Measurements from ENCODE around the gene PBX3. TPM values are rescaled to one million over a fixed set of nuclear protein-coding genes. Genes with fewer than 3 reads are reported as not detected.
A peak's percentile ranks its signal among the peaks of the same experiment; 100 is the strongest.

Gene PBX3
- total RNA-seq, 1 donor from 2014 or later, result 37.7 TPM

DNA sequence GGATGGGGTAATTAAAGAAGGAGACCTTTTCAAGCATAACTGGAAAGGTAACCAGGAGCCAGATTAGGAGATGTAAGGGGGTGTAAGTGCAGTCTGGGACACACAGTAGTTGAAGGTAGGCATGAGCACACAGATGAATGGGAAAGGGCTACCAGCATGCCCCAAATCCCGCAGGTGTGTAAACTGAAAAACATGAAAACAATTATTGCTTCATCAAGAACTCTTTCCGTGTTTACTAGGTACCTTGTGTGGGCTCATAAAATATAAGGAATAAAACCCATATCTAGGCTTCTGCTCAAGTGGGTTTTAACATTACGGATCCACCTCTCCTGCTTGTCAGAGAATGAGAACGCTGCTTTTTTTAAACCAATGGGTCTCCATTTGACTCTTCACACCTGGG is 41.3 kb upstream of the PBX3 start:
- Mint-ChIP-seq H3K36me3 (ENCODE audit: insufficient read depth) (no peaks in the 10 kb centered on the region), H3K9me3 (ENCODE audit: low read depth) (no peaks in the 10 kb centered on the region), H3K4me3 (ENCODE audit: low read depth) (peak overlapping the region; percentile 81), H3K4me1 (ENCODE audit: low read depth) (peaks cover 15% of the 10 kb centered on the region), H3K27me3 (peaks cover 3% of the 10 kb centered on the region), H3K27ac (peak overlapping the region; percentile 90)
- DNase-seq (ENCODE audit: low spot score, unreplicated experiment), result no peak
- TF ChIP-seq, protein P1, sequence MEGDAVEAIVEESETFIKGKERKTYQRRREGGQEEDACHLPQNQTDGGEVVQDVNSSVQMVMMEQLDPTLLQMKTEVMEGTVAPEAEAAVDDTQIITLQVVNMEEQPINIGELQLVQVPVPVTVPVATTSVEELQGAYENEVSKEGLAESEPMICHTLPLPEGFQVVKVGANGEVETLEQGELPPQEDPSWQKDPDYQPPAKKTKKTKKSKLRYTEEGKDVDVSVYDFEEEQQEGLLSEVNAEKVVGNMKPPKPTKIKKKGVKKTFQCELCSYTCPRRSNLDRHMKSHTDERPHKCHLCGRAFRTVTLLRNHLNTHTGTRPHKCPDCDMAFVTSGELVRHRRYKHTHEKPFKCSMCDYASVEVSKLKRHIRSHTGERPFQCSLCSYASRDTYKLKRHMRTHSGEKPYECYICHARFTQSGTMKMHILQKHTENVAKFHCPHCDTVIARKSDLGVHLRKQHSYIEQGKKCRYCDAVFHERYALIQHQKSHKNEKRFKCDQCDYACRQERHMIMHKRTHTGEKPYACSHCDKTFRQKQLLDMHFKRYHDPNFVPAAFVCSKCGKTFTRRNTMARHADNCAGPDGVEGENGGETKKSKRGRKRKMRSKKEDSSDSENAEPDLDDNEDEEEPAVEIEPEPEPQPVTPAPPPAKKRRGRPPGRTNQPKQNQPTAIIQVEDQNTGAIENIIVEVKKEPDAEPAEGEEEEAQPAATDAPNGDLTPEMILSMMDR (IDR thresholded peaks at IDR 0.05; ENCODE audit: unreplicated experiment), result no peak

DNA sequence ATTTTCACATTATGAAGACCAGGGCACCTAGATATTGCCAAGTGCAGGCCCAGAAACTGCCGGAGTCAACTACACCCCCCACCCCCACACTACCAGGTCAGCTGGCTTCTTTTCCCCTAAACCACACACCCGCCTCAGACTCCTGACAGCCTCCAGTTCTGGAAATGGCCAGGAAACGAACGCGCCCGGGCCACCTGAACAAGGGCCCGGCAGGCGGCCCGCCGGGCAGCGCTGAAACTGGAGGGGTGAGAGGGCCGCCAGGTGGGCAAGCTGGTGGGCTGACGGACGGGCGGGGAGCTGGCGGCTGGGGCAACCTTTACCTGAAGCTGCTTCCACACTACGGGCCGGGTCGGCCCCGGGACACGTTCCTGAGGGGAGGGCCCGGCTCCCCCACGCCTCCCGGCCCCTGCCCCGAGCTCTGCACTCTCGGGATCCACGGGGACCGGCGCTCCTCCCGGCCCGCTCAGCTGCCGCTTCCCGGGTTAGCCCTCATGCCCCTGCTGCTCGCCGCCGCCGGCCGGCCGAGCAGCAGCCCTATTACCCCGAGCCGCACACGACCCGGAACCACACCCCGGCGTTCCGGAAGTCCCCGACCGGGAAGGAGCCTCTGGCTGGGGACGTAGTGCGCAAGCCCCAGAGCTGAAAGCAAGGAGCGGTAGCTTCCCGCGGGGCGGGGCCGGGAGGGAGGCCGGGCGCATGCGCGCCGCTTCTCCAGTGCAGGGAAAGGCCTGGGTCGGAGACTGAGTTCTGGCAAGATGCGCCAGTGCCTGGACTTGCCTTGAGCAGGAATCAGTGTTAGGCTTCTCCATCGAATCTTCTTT is 40.3 kb upstream of the PBX3 start, which contains the start of gene MAPKAP1:
Gene MAPKAP1 (minus strand): TSS at position 558 of the 821 bp plus-strand sequence. CDS start 34,634 bp downstream, outside the sequence.
- peaks cover 3% of the 10 kb centered on the region for H3K27me3 Mint-ChIP-seq
- no peaks in the 10 kb centered on the region for H3K9me3 Mint-ChIP-seq (ENCODE audit: low read depth)
- H3K4me1 Mint-ChIP-seq (ENCODE audit: low read depth), result peaks cover 13% of the 10 kb centered on the region
- TF ChIP-seq, protein P1 (IDR thresholded peaks at IDR 0.05; ENCODE audit: unreplicated experiment), result no peak
- H3K36me3 Mint-ChIP-seq (ENCODE audit: insufficient read depth), result no peaks in the 10 kb centered on the region
- peak; percentile 93 for DNase-seq (ENCODE audit: low spot score, unreplicated experiment)
- H3K27ac Mint-ChIP-seq, result peak within 1 kb of the TSS; percentile 90
- H3K4me3 Mint-ChIP-seq (ENCODE audit: low read depth), result peak within 1 kb of the TSS; percentile 81

DNA sequence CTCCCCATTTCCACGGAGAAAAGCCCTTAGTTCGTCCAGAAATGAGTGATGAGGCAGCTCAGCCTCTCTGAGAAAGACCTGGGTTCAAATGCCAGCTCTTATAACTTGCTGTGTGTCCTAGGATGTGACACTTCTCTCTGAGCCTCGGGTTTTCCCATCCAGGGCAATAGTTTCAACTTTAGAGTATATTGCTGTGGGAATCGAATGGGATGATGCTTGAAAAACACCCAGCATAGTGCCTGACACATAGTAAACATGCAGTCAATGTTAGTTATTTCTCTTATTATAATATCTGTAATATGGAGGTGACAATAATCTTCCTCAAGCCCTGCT is 39.7 kb upstream of the PBX3 start:
- H3K27me3 Mint-ChIP-seq, result peaks cover 3% of the 10 kb centered on the region
- no peak for DNase-seq (ENCODE audit: low spot score, unreplicated experiment)
- peaks cover 13% of the 10 kb centered on the region for H3K4me1 Mint-ChIP-seq (ENCODE audit: low read depth)
- TF ChIP-seq, protein P1 (IDR thresholded peaks at IDR 0.05; ENCODE audit: unreplicated experiment), result no peak
- peak overlapping the region; percentile 69 for H3K27ac Mint-ChIP-seq
- H3K9me3 Mint-ChIP-seq (ENCODE audit: low read depth), result no peaks in the 10 kb centered on the region
- H3K4me3 Mint-ChIP-seq (ENCODE audit: low read depth), result peak overlapping the region; percentile 81
- no peaks in the 10 kb centered on the region for H3K36me3 Mint-ChIP-seq (ENCODE audit: insufficient read depth)

DNA sequence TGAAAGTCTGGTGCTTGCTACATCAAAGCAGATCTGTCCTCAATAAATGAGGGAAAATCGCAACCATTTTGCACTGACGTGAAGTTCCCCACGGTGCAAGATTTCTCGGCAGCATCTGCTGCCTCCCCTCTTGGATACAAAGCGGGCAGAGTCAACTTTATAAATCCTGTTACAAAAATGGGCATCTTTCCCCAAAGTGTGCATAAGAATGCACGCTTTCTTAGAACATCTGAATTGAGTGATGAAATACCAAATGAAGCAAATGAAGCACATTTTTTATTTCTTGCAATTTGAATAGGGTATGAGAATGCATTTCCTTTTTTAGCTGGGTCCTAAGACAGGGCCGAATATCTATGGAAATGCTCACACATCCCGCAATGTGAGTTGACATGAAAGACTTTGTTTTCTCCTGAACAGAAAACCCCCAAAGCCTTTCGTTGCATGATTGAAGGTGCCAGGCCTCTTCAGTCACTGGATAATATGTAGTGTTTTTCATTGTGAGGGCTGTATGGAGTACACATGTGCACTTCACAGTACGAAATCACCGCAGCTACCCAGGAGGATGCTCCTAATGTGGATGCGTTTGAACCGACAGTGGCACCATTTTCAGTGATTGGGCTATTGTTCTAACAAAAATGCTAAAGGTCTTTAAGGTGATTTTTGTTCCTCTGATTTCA is 20.6 kb upstream of the PBX3 start:
- TF ChIP-seq, protein P1 (IDR thresholded peaks at IDR 0.05; ENCODE audit: unreplicated experiment), result no peak
- Mint-ChIP-seq H3K27me3 (peaks cover 14% of the 10 kb centered on the region), H3K9me3 (ENCODE audit: low read depth) (no peaks in the 10 kb centered on the region), H3K36me3 (ENCODE audit: insufficient read depth) (no peaks in the 10 kb centered on the region), H3K27ac (no peak overlapping the region), H3K4me1 (ENCODE audit: low read depth) (no peaks in the 10 kb centered on the region), H3K4me3 (ENCODE audit: low read depth) (no peak overlapping the region)
- no peak for DNase-seq (ENCODE audit: low spot score, unreplicated experiment)

DNA sequence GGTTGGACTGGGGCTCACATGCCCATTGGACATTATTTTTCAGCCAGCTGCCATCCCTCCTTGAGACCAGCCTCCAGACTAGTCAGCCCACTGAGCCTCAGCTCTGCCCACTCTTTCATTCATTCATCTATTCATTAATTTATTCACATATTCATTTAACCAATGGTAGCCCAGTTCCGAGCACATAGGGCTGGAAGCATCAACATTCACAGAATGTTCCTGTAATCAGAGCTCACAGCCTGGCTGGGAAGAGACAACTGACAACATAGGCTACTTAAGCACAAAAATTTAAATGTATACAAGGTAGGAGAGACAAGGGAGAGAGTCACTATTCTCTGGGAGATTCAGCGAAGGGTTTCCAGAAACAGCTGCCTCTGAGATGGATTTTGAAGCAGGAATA is 17.0 kb upstream of the PBX3 start:
- no peaks in the 10 kb centered on the region for H3K9me3 Mint-ChIP-seq (ENCODE audit: low read depth)
- no peaks in the 10 kb centered on the region for H3K36me3 Mint-ChIP-seq (ENCODE audit: insufficient read depth)
- no peaks in the 10 kb centered on the region for H3K4me1 Mint-ChIP-seq (ENCODE audit: low read depth)
- H3K27me3 Mint-ChIP-seq, result peaks cover 19% of the 10 kb centered on the region
- no peak overlapping the region for H3K27ac Mint-ChIP-seq
- H3K4me3 Mint-ChIP-seq (ENCODE audit: low read depth), result no peak overlapping the region
- no peak for DNase-seq (ENCODE audit: low spot score, unreplicated experiment)
- TF ChIP-seq, protein P1 (IDR thresholded peaks at IDR 0.05; ENCODE audit: unreplicated experiment), result no peak

Data from progenitor cell of endocrine pancreas (in vitro differentiated cells).